Measurements from ENCODE around the gene PPHLN1. TPM values are rescaled to one million over a fixed set of nuclear protein-coding genes. Genes with fewer than 3 reads are reported as not detected.

Gene PPHLN1
- total and polyA plus RNA-seq, 2 donors (not counting 1 experiment from before 2014, with no cell fraction given) = 48.8 to 104 TPM

- POLR2A ChIA-PET = no interaction called here
- Mint-ChIP-seq H3K4me3 (no peak overlapping the region), H3K9me3 (ENCODE audit: insufficient read depth) (no peaks in the 10 kb centered on the region), H3K4me1 (peaks cover 27% of the 10 kb centered on the region), H3K27me3 (no peaks in the 10 kb centered on the region), H3K27ac (no peak overlapping the region)
- Histone ChIP-seq H3K27me3 (replicated peaks in 1 of 4; ENCODE audit: control extremely low read depth in 1 of 4, control insufficient read depth in 3 of 4, insufficient read depth in 4 of 4, low read length in 3 of 4) (no peaks in the 10 kb centered on the region), H3K36me3 (replicated peaks in 1 of 2; ENCODE audit: control extremely low read depth in 1 of 2, control insufficient read depth in 1 of 2, extremely low read depth in 1 of 2, insufficient read depth in 2 of 2, low read length in 1 of 2) (peaks cover 1 to 3% of the 10 kb centered on the region in 2 experiments), H2AFZ (ENCODE audit: insufficient read depth, low read depth, low read length, poor library complexity, severe bottlenecking) (no peak overlapping the region), H3K27ac (ENCODE audit: low read length in 2 of 2) (no peak overlapping the region), H3K9me3 (ENCODE audit: control extremely low read depth in 1 of 3, control insufficient read depth in 2 of 3, insufficient read depth in 1 of 3, low read length in 2 of 3) (no peaks in the 10 kb centered on the region), H3K4me1 (ENCODE audit: control insufficient read depth in 2 of 2, insufficient read depth in 2 of 2, low read length in 2 of 2) (peaks cover 16 to 18% of the 10 kb centered on the region in 2 donors), H3K4me2 (replicated peaks; ENCODE audit: low read depth, low read length, poor library complexity, severe bottlenecking) (no peak overlapping the region), H3K4me3 (ENCODE audit: control extremely low read depth in 1 of 5, extremely low read depth in 1 of 5, insufficient read depth in 1 of 5, low read depth in 2 of 5, low read length in 4 of 5) (no peak overlapping the region), H3K9ac (ENCODE audit: low read length) (no peak overlapping the region), H4K20me1 (ENCODE audit: control insufficient read depth, insufficient read depth, low read length, poor library complexity, severe bottlenecking) (peaks cover 5% of the 10 kb centered on the region), H3K79me2 (ENCODE audit: control insufficient read depth, insufficient read depth, low read length) (peaks cover 25% of the 10 kb centered on the region)
- CTCF ChIA-PET = no interaction called here
- DNase-seq = no peak
- ATAC-seq (ENCODE audit: low read depth) = no peak
- intact Hi-C loops (cut with micrococcal nuclease) = loop anchor here (10.0 kb wide), 1 partner anchor 1432 kb away; the partner anchor contains the start of genes IRAK4 and PUS7L
- TF ChIP-seq, protein P1, sequence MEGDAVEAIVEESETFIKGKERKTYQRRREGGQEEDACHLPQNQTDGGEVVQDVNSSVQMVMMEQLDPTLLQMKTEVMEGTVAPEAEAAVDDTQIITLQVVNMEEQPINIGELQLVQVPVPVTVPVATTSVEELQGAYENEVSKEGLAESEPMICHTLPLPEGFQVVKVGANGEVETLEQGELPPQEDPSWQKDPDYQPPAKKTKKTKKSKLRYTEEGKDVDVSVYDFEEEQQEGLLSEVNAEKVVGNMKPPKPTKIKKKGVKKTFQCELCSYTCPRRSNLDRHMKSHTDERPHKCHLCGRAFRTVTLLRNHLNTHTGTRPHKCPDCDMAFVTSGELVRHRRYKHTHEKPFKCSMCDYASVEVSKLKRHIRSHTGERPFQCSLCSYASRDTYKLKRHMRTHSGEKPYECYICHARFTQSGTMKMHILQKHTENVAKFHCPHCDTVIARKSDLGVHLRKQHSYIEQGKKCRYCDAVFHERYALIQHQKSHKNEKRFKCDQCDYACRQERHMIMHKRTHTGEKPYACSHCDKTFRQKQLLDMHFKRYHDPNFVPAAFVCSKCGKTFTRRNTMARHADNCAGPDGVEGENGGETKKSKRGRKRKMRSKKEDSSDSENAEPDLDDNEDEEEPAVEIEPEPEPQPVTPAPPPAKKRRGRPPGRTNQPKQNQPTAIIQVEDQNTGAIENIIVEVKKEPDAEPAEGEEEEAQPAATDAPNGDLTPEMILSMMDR (IDR thresholded peaks at IDR 0.05) = no peak
- no peak for TF ChIP-seq EZH2 (IDR thresholded peaks at IDR 0.05; ENCODE audit: borderline replicate concordance, insufficient read depth, low read depth, low read length, poor library complexity, severe bottlenecking)
These were observed 3.4 kb upstream of the PPHLN1 start for GRCh38 chr12:42322567-42322966.

GRCh38 chr12:42323856-42324255, 2.1 kb upstream of the PPHLN1 start:
- Mint-ChIP-seq H3K27ac (no peak overlapping the region), H3K4me3 (no peak overlapping the region), H3K4me1 (peaks cover 38% of the 10 kb centered on the region), H3K27me3 (no peaks in the 10 kb centered on the region), H3K9me3 (ENCODE audit: insufficient read depth) (no peaks in the 10 kb centered on the region)
- peaks cover 38% of the 10 kb centered on the region for H3K79me2 ChIP-seq (ENCODE audit: control insufficient read depth, insufficient read depth, low read length)
- H3K9me3 ChIP-seq (ENCODE audit: control extremely low read depth in 1 of 3, control insufficient read depth in 2 of 3, insufficient read depth in 1 of 3, low read length in 2 of 3) = no peaks in the 10 kb centered on the region
- no peak overlapping the region for H3K27ac ChIP-seq (ENCODE audit: low read length in 2 of 2)
- TF ChIP-seq EZH2 (IDR thresholded peaks at IDR 0.05; ENCODE audit: borderline replicate concordance, insufficient read depth, low read depth, low read length, poor library complexity, severe bottlenecking) = no peak
- TF ChIP-seq, protein P1 (IDR thresholded peaks at IDR 0.05) = no peak
- no peak overlapping the region for H3K9ac ChIP-seq (ENCODE audit: low read length)
- CTCF ChIA-PET = no interaction called here
- POLR2A ChIA-PET = no interaction called here
- intact Hi-C loops (cut with micrococcal nuclease) = loop anchor here (10.0 kb wide), 1 partner anchor 1431 kb away; the partner anchor contains the start of genes IRAK4 and PUS7L
- H3K4me3 ChIP-seq (ENCODE audit: control extremely low read depth in 1 of 5, extremely low read depth in 1 of 5, insufficient read depth in 1 of 5, low read depth in 2 of 5, low read length in 4 of 5) = no peak overlapping the region
- H3K36me3 ChIP-seq (replicated peaks in 1 of 2; ENCODE audit: control extremely low read depth in 1 of 2, control insufficient read depth in 1 of 2, extremely low read depth in 1 of 2, insufficient read depth in 2 of 2, low read length in 1 of 2) = peaks cover 0 to 3% of the 10 kb centered on the region in 2 experiments
- 97% methylated on average over 6 of the region's 6 CpGs for WGBS (ENCODE audit: insufficient coverage)
- peaks cover 18% of the 10 kb centered on the region for H4K20me1 ChIP-seq (ENCODE audit: control insufficient read depth, insufficient read depth, low read length, poor library complexity, severe bottlenecking)
- H2AFZ ChIP-seq (ENCODE audit: insufficient read depth, low read depth, low read length, poor library complexity, severe bottlenecking) = no peak overlapping the region
- ATAC-seq (ENCODE audit: low read depth) (no peak), DNase-seq (no peak)
- H3K4me1 ChIP-seq (ENCODE audit: control insufficient read depth in 2 of 2, insufficient read depth in 2 of 2, low read length in 2 of 2) = peaks cover 23 to 29% of the 10 kb centered on the region in 2 donors
- no peak overlapping the region for H3K4me2 ChIP-seq (replicated peaks; ENCODE audit: low read depth, low read length, poor library complexity, severe bottlenecking)
- no peaks in the 10 kb centered on the region for H3K27me3 ChIP-seq (replicated peaks in 1 of 4; ENCODE audit: control extremely low read depth in 1 of 4, control insufficient read depth in 3 of 4, insufficient read depth in 4 of 4, low read length in 3 of 4)

Measured in B cell (primary cell).